Measurements from ENCODE around the gene GOLGA6C. TPM values are rescaled to one million over a fixed set of nuclear protein-coding genes. Genes with fewer than 3 reads are reported as not detected.

The GOLGA6C gene
- total RNA-seq, 1 experiment from 2014 or later, result not detected

DNA sequence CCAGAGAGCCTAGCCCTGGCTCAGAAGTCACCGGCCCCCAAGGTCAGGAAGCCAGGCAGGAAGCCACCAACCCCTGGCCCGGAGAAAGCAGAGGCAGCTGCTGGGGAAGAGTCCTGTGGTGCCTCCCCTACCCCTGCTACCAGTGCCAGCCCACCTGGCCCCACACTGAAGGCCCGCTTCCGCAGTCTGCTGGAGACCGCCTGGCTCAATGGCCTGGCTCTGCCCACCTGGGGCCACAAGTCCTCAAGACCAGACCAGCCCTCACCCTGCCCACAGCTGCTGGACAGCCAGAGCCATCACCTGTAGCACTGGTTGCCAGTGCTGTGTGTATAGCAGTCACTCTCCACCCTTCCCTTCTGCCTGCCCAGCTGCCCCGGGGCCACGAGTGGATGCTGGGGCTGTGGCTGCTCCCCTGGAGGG lies 47.3 kb upstream of the GOLGA6C start:
- no peak overlapping the region for H4K8ac ChIP-seq (replicated peaks; ENCODE audit: insufficient read length, low read depth, low read length)
- no peaks in the 10 kb centered on the region for H3K27me3 ChIP-seq (ENCODE audit: insufficient read depth, low read length)
- no peak overlapping the region for H3K27ac ChIP-seq (ENCODE audit: insufficient read length, low read depth, low read length)
- no CpG with 5 or more reads among the region's 7 CpGs for WGBS (ENCODE audit: extremely low coverage, insufficient read length, low lambda C conversion rate)
- H4K20me1 ChIP-seq (ENCODE audit: control insufficient read depth, insufficient read depth, insufficient read length), result no peaks in the 10 kb centered on the region
- Mint-ChIP-seq H3K4me3 (no peak overlapping the region), H3K9me3 (no peaks in the 10 kb centered on the region), H3K4me1 (peaks cover 13% of the 10 kb centered on the region in 2 experiments), H3K36me3 (ENCODE audit: insufficient read depth in 1 of 3, low read depth in 3 of 3) (peaks cover 34 to 65% (median 61%) of the 10 kb centered on the region in 3 experiments), H3K27ac (no peak overlapping the region), H3K27me3 (ENCODE audit: low read depth) (no peaks in the 10 kb centered on the region)
- no peak overlapping the region for H2BK12ac ChIP-seq (ENCODE audit: insufficient read length, low read depth, low read length)
- H4K5ac ChIP-seq (ENCODE audit: insufficient read length, low read depth, low read length), result no peak overlapping the region
- H3K79me2 ChIP-seq (ENCODE audit: insufficient read depth, low read length), result peaks cover 8% of the 10 kb centered on the region; the same call in 1 of the 2 replicates
- no peak overlapping the region for H2BK5ac ChIP-seq (ENCODE audit: insufficient read length, low read length)
- H3K9me3 ChIP-seq (ENCODE audit: control insufficient read depth, low read depth, low read length), result no peaks in the 10 kb centered on the region
- H3K23me2 ChIP-seq (ENCODE audit: insufficient read length, low read depth, low read length, poor library complexity, severe bottlenecking), result no peaks in the 10 kb centered on the region
- no peak overlapping the region for H3K14ac ChIP-seq (ENCODE audit: insufficient read depth, low read length)
- no peak overlapping the region for H2BK120ac ChIP-seq (ENCODE audit: low read depth, low read length, poor library complexity, severe bottlenecking)
- no peak overlapping the region for H2AK5ac ChIP-seq (ENCODE audit: insufficient read length, low read length)
- no peak overlapping the region for H3K4me2 ChIP-seq (ENCODE audit: insufficient read depth, insufficient read length, low read length)
- no peak overlapping the region for H3K23ac ChIP-seq (ENCODE audit: insufficient read length, low read depth, low read length)
- no peak overlapping the region for H4K91ac ChIP-seq (ENCODE audit: insufficient read length, low read depth, low read length)
- peaks cover 2% of the 10 kb centered on the region; the same call in 1 of the 2 replicates for H3K4me1 ChIP-seq (ENCODE audit: insufficient read depth, low read length)
- no peak overlapping the region for H3K56ac ChIP-seq (ENCODE audit: insufficient read length, low read depth, low read length)
- no peak overlapping the region for H3K4ac ChIP-seq (ENCODE audit: low read depth, low read length)
- H2AFZ ChIP-seq (ENCODE audit: low read length), result no peak overlapping the region
- H3K18ac ChIP-seq (ENCODE audit: insufficient read length, low read depth, low read length), result no peak overlapping the region
- TF ChIP-seq, protein P1, sequence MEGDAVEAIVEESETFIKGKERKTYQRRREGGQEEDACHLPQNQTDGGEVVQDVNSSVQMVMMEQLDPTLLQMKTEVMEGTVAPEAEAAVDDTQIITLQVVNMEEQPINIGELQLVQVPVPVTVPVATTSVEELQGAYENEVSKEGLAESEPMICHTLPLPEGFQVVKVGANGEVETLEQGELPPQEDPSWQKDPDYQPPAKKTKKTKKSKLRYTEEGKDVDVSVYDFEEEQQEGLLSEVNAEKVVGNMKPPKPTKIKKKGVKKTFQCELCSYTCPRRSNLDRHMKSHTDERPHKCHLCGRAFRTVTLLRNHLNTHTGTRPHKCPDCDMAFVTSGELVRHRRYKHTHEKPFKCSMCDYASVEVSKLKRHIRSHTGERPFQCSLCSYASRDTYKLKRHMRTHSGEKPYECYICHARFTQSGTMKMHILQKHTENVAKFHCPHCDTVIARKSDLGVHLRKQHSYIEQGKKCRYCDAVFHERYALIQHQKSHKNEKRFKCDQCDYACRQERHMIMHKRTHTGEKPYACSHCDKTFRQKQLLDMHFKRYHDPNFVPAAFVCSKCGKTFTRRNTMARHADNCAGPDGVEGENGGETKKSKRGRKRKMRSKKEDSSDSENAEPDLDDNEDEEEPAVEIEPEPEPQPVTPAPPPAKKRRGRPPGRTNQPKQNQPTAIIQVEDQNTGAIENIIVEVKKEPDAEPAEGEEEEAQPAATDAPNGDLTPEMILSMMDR (conservative IDR thresholded peaks at IDR 0.05), result no peak
- no peak overlapping the region for H2BK15ac ChIP-seq (ENCODE audit: low read depth, low read length)
- H2BK20ac ChIP-seq (ENCODE audit: low read depth, low read length, poor library complexity, severe bottlenecking), result no peak overlapping the region
- H3K79me1 ChIP-seq (ENCODE audit: insufficient read depth, low read depth, low read length, poor library complexity, severe bottlenecking), result peaks cover 1% of the 10 kb centered on the region
- no peak overlapping the region for H3T11ph ChIP-seq (ENCODE audit: low read length)
- no peak for DNase-seq
- no peak overlapping the region for H3K9ac ChIP-seq (ENCODE audit: extremely low read depth, insufficient read length, low read length)

Measured in H9 (cell line).